Transverse colon (tissue), 4 donors: Measurements from ENCODE around the gene ANKS1A. TPM values are rescaled to one million over a fixed set of nuclear protein-coding genes. Genes with fewer than 3 reads are reported as not detected.

Experiments
- DNase-seq: peaks from one replicate; pipeline ENCODE4 v3.0.0-alpha.2; 2019
- H3K27ac ChIP-seq, 4 donors: fragments of 200-600 bp; sonication (generic); 2 replicates each; pipeline ENCODE4 v1.5.1; 2016 to 2018; ENCODE audit warnings: inconsistent platforms in 4 of 4
- H3K27me3 ChIP-seq: fragments of 200-600 bp; sonication (generic); 2 replicates; pipeline ENCODE4 v1.5.1; 2017; ENCODE audit warnings: inconsistent platforms
- H3K36me3 ChIP-seq, 4 donors: fragments of 200-600 bp; sonication (generic); 2 replicates each; pipeline ENCODE4 v1.5.1; 2017 to 2019; ENCODE audit warnings: inconsistent platforms in 4 of 4
- H3K4me1 ChIP-seq, 4 donors: fragments of 200-600 bp; sonication (generic); 2 replicates each; pipeline ENCODE4 v1.5.1; 2017 to 2020; ENCODE audit warnings: inconsistent platforms in 4 of 4
- H3K4me3 ChIP-seq, 4 donors: fragments of 200-600 bp; sonication (generic); 1 replicate in 1 of 4; 2 replicates in 3 of 4; pipeline versions ENCODE4 v1.5.1 to v1.6.1; 2017 to 2019; ENCODE audit warnings: inconsistent platforms in 4 of 4
- H3K9me3 ChIP-seq, 2 donors: fragments of 200-600 bp; sonication (generic); 2 replicates each; pipeline ENCODE4 v1.5.1; 2017 to 2019; ENCODE audit warnings: inconsistent platforms in 2 of 2
- EP300 ChIP-seq: sonication (generic); formaldehyde crosslinking; IDR thresholded peaks from one replicate; pipeline ENCODE4 v1.6.1; 2017; ENCODE audit warnings: antibody characterized with exemption, low read depth
- POLR2A ChIP-seq: fragments of 450-650 bp; IDR thresholded peaks from one replicate; pipeline ENCODE4 v1.6.1; 2016; ENCODE audit warnings: antibody characterized with exemption, mild to moderate bottlenecking, moderate library complexity
- POLR2AphosphoS5 ChIP-seq, 3 donors: sonication (generic); formaldehyde crosslinking; IDR thresholded peaks; one replicate each; pipeline ENCODE4 v1.6.1; 2016; ENCODE audit warnings: antibody characterized with exemption in 3 of 3
- WGBS, 2 donors: methylation state at CpG; one replicate each; pipeline ENCODE4 v1.1.5; 2018; ENCODE audit warnings: low coverage in 1 of 2; 5-methylcytosine and 5-hydroxymethylcytosine counted together
- in situ Hi-C, 4 donors: fragments of 200-750 bp; cut with MboI; loops; one replicate each; pipeline versions ENCODE4 v1.15.0 to v1.15.1; 2017; ENCODE audit warnings: low sequenced_read_pairs in 3 of 4, low pct_ligation_motif_present in 1 of 4, low pct_unique_long_range_greater_than_20kb in 1 of 4
- intact Hi-C: fragments of 100-400 bp; cut with DNase I; formaldehyde crosslinking; loops from one replicate; pipeline ENCODE4 v1.15.1; 2023; ENCODE audit warnings: low total_unique reads
- total RNA-seq, 4 donors: library from RNA; depleted of rRNA; stranded (reverse); fragments of >200 nt; gene quantifications; one replicate each; pipeline ENCODE4 v1.1.0, GENCODE V29; 2016
- TF ChIP-seq, protein P1 (sequence below), 5 experiments: fragments of 200-600 bp in 3 of 5; fragments of 450-650 bp in 2 of 5; sonication (generic) in 3 of 5; IDR thresholded peaks; 1 replicate in 2 of 5; 2 replicates in 3 of 5; pipeline ENCODE4 v1.5.1; 2016 to 2017; ENCODE audit warnings: antibody characterized with exemption in 5 of 5, inconsistent platforms in 3 of 5, mild to moderate bottlenecking in 2 of 5, moderate library complexity in 1 of 5

ANKS1A gene
- total RNA-seq, 4 donors from 2014 or later, result 37.5 to 44.0 (median 38.9) TPM

DNA sequence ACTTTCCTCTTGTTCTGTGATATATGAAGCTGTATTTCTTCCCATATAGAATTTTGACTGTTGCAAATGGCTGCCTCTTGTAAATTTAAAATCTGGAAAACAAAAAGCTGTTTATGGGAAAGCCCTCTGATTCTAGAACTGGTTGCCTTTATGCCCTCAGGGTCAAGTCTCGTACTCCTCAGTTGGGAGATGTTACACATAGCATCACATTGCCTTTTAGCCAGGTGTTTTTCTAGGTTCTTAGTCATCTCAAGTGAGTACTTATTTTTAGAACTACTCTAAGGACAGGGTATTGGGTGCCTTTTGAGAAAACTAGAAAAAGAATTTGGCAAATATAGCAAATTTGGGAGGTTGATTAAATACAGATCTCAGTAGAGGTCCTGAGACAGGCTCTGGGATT is 58.5 kb downstream of the ANKS1A start:
- in situ Hi-C loops, result no loop called here
- DNase-seq, result no peak
- H3K4me3 ChIP-seq, result no peak overlapping the region
- TF ChIP-seq POLR2A (no peak), EP300 (no peak), POLR2AphosphoS5 (IDR thresholded peaks at IDR 0.05) (no peak)
- TF ChIP-seq, protein P1, sequence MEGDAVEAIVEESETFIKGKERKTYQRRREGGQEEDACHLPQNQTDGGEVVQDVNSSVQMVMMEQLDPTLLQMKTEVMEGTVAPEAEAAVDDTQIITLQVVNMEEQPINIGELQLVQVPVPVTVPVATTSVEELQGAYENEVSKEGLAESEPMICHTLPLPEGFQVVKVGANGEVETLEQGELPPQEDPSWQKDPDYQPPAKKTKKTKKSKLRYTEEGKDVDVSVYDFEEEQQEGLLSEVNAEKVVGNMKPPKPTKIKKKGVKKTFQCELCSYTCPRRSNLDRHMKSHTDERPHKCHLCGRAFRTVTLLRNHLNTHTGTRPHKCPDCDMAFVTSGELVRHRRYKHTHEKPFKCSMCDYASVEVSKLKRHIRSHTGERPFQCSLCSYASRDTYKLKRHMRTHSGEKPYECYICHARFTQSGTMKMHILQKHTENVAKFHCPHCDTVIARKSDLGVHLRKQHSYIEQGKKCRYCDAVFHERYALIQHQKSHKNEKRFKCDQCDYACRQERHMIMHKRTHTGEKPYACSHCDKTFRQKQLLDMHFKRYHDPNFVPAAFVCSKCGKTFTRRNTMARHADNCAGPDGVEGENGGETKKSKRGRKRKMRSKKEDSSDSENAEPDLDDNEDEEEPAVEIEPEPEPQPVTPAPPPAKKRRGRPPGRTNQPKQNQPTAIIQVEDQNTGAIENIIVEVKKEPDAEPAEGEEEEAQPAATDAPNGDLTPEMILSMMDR (IDR thresholded peaks at IDR 0.05), result no peak
- WGBS, 2 donors, result 94 to 100% methylated on average over 1 of the region's 1 CpG
- H3K36me3 ChIP-seq, result no peaks in the 10 kb centered on the region
- no peaks in the 10 kb centered on the region for H3K9me3 ChIP-seq
- no peak overlapping the region for H3K27ac ChIP-seq
- peaks cover 0 to 9% (median 5%) of the 10 kb centered on the region in 4 donors for H3K4me1 ChIP-seq
- intact Hi-C loops, result no loop called here
- no peaks in the 10 kb centered on the region for H3K27me3 ChIP-seq

DNA sequence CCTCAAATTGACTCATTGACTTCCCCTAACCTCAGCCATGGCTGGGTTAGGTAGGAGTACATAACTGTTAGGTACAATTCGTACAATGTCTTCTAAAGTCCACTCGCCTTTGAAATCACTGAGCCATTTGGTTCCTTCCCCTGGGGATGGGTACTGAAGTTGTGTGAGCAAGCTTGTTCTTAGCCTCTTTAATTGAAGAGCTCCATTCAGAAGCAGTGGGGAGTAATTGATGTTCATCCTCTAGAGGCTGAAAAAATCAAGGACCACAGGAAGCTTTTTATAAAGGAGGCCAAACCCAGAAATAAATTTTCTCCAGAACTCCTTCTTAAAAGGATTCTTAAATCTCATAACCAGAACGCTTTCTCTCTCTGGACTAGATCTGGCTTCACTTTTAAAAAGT is 60.6 kb downstream of the ANKS1A start:
- no peak overlapping the region for H3K27ac ChIP-seq
- no peaks in the 10 kb centered on the region for H3K9me3 ChIP-seq
- TF ChIP-seq, protein P1 (IDR thresholded peaks at IDR 0.05), result no peak
- TF ChIP-seq POLR2AphosphoS5 (IDR thresholded peaks at IDR 0.05) (no peak), POLR2A (no peak)
- no peaks in the 10 kb centered on the region for H3K36me3 ChIP-seq
- 94 to 95% methylated on average over 3 of the region's 3 CpGs for WGBS, 2 donors
- H3K27me3 ChIP-seq, result no peaks in the 10 kb centered on the region
- H3K4me3 ChIP-seq, result no peak overlapping the region
- DNase-seq, result no peak
- in situ Hi-C loops, result no loop called here
- intact Hi-C loops, result no loop called here
- H3K4me1 ChIP-seq, result peaks cover 0 to 29% (median 18%) of the 10 kb centered on the region in 4 donors

DNA sequence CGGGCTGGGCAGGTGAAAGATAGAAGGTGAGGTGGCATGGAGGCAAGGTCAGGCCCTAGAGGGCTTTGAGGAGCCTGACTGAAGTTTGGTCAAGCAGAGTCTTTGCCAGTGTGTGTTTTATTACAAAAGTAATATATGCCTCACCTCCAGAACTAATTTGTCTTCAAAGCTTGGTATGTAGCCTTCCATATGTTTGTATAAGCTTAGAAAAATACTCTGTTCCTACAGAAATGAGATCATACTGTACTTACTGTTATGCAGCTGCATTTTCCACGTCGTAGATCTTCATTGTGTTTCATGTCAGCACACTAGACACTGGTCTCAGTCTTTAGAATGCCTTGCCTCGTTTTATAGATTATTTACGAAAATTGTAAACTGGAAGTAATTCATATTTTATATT is 61.8 kb downstream of the ANKS1A start:
- in situ Hi-C loops (no loop called here), intact Hi-C loops (no loop called here)
- TF ChIP-seq, protein P1 (IDR thresholded peaks at IDR 0.05), result no peak
- TF ChIP-seq POLR2A (no peak), EP300 (no peak), POLR2AphosphoS5 (IDR thresholded peaks at IDR 0.05) (no peak)
- no peak overlapping the region for H3K27ac ChIP-seq
- no peaks in the 10 kb centered on the region for H3K9me3 ChIP-seq
- peaks cover 0 to 31% (median 18%) of the 10 kb centered on the region in 4 donors for H3K4me1 ChIP-seq
- H3K36me3 ChIP-seq, result no peaks in the 10 kb centered on the region
- no peak overlapping the region for H3K4me3 ChIP-seq
- DNase-seq, result no peak
- H3K27me3 ChIP-seq, result no peaks in the 10 kb centered on the region
- 90 to 95% methylated on average over 5 of the region's 5 CpGs for WGBS, 2 donors

DNA sequence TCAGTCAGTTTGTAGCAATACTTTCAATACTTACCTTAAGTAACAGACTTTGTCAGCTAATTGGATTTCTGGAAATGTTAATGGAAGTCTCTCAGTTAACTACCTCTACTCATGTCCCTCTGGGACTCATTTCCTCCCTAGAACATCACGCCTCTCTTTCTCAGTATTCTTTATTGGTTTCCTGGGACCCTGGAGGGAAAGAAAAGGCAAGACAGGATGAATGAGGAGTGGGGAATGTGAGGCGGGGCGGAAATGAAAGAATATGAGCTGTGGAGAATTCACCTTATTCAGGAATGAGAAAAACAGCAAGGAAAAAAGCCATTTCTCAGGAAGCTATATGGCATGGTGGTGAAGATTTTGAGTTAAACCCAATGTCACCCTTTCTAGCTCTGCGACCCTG is 62.7 kb downstream of the ANKS1A start:
- intact Hi-C loops (no loop called here), in situ Hi-C loops (no loop called here)
- Histone ChIP-seq H3K27ac (peak overlapping the region in 2 of 4 donors; percentile 72 to 79), H3K4me1 (peaks cover 2 to 40% (median 21%) of the 10 kb centered on the region in 4 donors), H3K4me3 (no peak overlapping the region), H3K9me3 (no peaks in the 10 kb centered on the region), H3K36me3 (no peaks in the 10 kb centered on the region), H3K27me3 (no peaks in the 10 kb centered on the region)
- no peak for DNase-seq
- 96 to 100% methylated on average over 4 of the region's 4 CpGs for WGBS, 2 donors
- no peak for TF ChIP-seq POLR2A
- TF ChIP-seq EP300, result no peak
- TF ChIP-seq POLR2AphosphoS5 (IDR thresholded peaks at IDR 0.05), result no peak
- TF ChIP-seq, protein P1 (IDR thresholded peaks at IDR 0.05), result no peak
